GM18511 (cell line): ENCODE measurements around the gene GATAD2B.
A peak's percentile ranks its signal among the peaks of the same experiment; 100 is the strongest.

Source experiments
- ATAC-seq: cut with Tn5 transposase; IDR thresholded peaks from one replicate; pipeline ENCODE4 v1.9.1; 2021; ENCODE audit warnings: mild to moderate bottlenecking, moderate library complexity; ENCODE audit not compliant: unreplicated experiment

GATAD2B gene

DNA sequence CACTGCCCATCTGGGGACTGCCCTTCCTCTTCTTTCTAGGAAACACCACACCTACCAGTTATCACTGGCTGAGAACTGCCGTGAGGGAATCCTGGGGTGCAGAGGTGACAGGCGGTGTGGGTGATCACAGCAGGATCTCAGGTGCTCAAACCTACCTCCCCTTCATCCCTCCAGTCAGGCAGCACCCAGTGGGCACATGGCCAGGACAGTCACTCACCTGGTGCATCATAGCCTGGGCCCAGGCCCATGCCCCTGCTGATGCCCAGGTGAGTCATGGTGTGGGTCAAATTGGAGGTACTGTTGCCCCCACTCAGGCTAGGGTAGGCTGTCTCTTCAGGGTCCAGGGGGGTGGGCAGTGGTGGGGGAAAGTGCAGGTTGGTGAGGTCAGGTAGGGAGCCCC is 29.0 kb upstream of the GATAD2B start:
- no peak for ATAC-seq

GRCh38 chr1:153951183-153951582 is 28.4 kb upstream of the GATAD2B start:
- ATAC-seq: no peak

DNA sequence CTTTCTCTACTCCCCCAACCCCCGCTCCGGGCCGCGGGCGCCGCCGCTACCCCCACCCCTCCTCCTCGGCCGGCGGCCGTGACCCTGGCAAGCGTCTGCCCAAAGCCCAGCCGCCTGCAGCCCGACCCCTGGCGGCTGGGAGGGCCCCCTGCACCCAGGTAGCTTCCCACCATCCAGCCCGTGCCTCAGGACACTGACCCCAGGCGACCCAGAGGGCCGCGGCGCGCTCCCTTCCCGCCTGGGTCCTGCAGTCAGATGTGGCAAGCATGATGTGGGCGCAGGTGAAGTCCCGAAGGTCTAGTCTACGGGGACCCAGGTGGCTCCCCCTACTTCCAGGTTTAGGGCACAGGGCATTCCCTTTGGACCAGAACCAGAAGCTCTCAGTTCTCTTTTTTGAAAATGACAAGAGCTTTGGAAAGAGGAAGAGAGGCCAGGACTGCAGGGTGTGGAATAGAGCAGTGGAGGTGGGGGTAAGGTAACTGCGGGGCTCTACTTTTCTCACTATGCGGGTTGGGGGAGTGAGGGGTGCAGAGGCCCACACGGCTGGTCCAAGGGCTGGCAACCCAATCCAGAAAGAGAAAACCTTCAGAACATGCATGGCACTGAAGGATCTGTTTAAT is 24.0 kb upstream of the GATAD2B start, which contains the start of gene DENND4B:
Gene DENND4B (minus strand): TSS at position 97 of the 620 bp plus-strand sequence. CDS start 2,344 bp downstream, outside the sequence.
- peak; percentile 69 for ATAC-seq

DNA sequence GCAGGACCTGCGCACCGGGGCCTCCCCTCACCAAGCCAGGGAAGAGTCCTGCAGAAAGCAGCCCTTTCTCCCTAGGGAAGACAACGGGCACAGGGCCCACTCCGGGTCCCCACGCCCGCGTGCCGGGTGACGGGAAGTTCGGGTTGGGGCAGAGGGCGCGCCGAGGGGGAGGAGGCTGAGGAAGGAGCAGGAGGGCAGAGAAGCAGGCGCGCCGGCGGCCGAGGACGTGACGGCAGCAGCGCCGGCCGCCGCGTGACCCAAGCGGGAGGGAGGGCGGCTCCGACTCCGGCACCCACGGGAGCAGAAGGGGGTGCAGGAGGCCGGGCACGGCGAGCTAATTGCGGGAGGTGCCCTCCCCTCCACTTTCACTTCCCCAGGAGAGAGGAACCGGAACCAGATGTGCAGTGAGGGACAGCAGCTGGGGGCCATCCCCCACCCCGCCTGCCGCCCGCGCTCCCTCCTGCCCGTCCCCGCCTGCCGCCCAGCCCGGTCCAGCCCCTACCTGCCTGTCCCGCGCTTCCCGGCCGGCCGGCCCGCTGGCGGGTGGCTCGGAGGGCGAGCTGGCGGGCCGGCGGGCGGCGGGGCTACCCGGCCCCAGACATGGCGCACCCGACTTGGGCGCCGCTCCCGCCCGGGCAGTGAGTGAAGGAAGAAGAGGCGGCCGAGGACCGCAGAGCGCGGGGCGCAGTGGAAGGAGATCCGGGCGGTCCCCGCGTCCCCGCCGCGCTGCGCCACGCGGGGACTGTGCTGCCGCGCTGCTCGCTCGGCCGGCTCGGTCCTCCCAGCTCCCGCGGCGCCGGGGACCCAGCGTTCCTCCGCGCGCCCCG is 23.2 kb upstream of the GATAD2B start:
- ATAC-seq: peak; percentile 73

DNA sequence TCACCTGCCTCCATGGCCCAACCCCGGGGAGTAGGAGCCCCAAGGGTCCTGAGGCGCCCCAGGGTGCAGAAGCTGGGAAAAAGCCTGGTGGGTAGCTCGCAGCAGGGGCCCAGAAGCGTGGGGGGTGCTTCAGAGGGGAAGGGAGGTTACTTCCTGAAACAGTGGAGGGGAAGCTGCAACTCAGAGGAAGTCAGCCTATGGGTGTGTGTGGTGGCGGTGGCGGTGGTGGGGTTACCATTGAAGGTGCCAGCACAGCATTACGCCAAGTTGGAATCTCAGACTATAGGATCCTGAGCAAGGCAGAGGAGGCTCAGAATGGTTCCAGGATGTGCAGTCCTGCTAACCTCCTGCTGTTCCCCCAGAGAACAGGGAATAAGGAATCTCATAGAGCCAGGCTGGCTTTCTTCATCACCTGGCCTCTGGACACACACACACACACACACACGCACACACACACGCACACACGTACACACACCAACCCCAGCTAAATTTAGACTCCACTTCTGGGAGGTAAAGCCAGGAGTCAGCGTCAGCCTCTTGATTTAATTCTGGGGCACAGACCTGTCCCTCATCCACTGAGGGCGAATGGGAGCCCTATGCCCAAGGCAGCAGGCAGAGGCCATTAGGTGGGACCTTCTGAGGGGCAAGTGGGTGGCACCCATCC is 22.5 kb upstream of the GATAD2B start:
- ATAC-seq: peak; percentile 15

GRCh38 chr1:153944827-153945117 is 22.0 kb upstream of the GATAD2B start:
- ATAC-seq: no peak

DNA sequence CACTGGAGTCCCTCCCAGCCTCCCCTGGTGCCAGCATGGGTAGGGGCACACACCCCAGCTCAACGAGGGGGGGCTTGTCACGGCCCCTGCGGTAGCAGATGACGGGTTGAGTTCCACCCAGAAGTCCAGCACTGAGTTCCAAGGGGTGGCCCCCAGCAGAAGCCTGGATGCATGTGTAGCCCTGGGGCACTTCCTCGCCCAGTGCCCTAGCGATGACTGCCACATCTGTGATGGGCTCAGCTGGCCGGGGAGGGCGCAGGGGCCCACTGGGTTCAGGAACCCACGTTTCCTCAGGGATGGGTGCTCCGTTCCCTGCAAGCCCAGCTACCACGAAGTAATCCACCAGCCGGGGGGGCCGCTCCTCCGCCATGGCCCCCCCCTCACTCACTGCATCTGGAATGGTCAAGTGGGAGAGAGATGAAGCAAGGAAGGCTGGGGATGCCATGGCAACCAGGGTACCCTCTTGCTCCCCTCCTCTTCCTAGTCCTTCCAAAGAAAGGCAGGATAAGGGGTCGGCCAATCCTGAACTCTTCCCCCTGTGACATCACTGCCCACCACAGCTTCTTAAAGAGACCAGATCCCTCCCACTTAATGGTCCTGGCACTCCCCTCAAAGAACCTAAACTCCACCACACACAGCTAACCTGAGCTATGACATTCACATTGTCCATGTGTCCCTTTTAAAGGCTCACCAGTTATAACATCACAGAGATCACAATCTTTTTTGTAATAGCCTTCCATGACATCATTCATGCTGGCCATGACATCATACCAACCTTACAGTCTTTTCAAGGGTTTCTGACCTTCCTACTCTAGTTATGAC is 21.4 kb upstream of the GATAD2B start:
- ATAC-seq: no peak

DNA sequence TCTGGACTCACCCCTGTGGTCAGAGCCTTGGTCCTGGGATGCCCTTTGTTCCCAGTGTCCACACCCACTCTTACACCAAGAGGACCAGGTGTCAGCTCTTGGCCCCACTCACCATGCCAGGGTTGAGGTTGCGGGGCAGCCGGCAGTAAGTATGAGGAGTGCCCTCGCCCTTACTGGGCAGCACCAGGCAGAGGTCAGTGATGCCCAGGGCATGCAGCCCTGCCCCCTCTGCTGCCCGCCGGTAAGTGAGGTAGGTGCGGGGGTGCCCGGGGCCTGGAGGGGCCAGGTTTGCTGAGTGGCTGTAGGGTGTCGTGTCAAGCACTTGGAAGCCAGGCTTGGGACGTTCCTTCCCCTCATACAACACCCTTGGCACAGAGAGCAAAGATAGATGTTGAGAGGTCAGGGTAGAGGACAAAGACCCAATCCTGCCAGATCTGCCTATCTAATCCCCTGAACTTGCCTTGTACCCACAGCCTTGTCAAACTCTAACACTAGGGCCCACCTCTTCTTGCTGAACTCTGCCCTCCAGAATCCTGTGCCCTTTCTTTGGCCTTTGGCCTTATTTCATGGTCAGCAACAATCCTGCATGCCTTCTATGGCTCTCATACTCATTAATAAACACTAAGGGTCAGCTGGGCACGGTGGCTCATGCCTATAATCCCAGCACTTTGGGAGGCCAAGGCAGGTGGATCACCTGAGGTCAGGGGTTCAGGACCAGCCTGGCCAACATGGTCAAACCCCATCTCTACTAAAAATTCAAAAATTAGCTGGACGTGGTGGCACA is 20.2 kb upstream of the GATAD2B start:
- ATAC-seq: no peak

DNA sequence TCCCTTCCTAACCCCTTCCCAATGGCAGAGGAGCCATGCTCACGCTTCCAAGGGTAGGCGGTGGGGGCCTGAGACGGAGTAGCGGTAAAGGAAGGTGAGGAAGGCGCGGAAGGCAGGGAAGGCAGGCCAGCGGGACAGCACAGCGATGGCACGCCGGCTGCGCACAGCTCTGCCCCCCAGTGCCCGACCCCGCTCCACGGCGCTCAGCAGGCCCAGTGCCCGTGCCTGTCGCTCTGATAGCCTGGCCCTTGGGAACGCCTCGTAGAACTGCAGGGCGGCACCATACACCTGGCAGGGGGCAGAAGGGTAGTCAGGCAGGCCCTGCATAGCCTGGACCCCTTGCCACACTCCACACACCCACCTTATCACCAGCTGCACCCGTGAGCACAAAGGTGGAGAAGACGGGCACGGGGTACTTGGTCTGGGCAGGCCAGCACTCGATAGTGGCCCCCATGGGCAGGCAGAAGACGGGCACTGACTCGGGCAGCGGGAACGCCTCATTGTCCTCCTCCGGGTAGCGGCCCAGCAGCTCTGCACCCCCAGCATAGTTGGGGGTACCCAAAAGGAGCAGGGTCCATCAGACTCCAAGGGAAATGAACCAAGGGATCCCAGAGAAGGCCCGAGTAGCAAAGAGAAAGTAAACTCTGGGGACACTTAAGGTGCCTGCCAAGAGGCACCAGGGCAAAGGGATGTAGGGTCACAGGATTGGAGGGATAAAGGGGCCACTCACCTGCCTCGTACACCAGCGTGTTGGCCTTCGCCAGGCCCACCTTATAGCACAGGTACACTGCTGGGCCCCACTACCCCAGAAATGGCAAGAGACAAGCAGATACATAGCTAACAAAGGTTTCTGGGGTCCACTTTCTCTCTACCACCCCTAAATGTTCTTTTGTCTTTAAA is 19.3 kb upstream of the GATAD2B start:
- ATAC-seq: no peak

GRCh38 chr1:153940756-153941155 is 18.0 kb upstream of the GATAD2B start:
- ATAC-seq: no peak

DNA sequence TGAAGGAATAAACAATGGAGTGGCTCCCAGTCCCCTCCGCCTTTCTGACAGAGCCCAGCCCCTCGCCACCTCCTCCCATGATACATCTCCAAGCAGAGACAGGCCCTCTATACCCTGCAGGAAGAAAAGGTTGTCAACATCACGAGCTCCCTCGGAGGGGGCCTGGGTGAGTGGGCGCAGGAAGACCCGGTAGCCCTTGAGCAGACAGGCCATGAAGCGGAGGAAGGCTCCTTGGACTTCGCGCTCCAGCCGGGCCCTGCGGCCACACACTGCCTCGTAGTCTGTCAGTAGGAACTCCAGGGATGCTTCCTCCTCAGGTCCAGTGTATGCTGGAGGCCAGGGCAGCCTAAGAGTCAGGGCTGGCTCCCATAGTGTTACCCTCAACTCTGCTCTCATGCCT is 16.7 kb upstream of the GATAD2B start:
- ATAC-seq: no peak

DNA sequence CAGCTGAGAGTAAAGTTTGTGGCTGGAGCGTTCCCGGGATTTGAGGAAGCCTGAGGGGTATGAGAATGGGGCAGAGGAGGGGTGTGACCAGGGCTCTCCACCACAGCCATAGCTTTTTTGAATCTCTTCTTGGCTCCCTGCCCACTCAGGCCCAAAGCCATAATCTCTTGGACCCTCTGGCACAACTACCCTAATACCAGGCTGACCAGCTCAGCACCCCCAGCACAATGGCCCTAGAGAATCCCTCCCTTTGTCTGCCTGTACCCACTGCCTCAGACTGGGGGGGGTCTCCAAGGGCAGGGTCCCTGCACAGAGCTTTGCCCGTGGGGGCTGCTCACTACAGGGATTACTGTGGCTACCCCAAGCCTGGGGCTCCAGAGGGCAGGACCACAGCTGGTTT is 16.2 kb upstream of the GATAD2B start:
- no peak for ATAC-seq

DNA sequence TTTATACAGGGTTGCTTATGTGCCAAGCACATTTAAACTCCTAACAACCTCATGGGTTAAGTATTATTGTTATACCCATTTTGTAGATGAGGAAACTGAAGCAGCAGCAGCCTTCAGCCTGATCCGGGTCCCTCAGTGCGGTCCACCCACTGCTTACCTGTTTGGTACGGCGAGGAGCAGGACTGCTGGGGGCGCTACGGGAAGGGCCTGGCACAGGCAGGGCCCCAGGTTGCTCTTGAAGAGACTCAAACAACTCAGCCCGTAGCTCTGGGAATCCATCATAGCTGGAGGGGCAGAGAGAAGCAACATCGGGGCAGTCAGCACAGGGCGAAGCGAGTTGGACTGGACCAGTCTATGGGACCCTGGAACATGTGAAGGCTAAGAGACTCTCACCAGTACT is 14.6 kb upstream of the GATAD2B start:
- ATAC-seq: no peak

DNA sequence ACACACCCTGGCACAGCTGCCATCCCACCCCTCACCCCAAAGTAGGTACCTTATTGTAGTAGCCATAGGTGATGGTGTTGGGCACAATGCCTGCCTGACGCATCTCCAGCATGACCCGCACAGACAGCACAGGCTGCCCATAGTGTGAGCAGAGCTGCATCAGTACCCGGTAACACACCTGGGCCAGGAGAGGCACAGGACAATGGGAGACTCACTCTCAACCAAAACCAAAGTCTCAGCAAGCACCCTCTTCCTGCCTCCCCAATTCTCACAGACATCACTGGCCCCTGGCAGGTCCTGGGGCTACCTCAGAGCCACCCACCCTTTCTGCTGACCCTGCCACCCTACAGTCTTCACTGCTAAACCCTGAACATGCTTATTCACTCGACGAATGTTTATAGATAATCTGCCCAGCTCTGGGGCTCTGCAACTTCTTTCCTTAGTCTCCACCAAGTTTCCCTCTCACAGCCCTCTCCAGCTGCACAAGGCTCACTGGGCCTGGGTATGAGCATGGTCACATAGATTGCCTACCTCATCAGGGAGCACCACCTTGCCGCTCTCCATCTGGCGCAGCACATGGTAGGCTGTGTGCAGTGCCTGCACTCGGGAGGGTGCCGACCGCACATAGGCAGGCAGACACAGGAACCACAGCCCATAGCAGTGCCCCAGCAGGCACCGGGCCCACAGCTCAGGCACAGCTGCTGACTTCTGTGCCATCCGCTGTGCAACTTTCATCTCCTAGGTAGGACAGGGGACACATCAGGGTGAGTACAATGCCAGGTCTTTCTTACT is 13.4 kb upstream of the GATAD2B start:
- no peak for ATAC-seq

GRCh38 chr1:153934746-153935145 is 12.0 kb upstream of the GATAD2B start:
- ATAC-seq: no peak

- ATAC-seq: no peak
Measured at GRCh38 chr1:153933955-153934354, 11.2 kb upstream of the GATAD2B start.

DNA sequence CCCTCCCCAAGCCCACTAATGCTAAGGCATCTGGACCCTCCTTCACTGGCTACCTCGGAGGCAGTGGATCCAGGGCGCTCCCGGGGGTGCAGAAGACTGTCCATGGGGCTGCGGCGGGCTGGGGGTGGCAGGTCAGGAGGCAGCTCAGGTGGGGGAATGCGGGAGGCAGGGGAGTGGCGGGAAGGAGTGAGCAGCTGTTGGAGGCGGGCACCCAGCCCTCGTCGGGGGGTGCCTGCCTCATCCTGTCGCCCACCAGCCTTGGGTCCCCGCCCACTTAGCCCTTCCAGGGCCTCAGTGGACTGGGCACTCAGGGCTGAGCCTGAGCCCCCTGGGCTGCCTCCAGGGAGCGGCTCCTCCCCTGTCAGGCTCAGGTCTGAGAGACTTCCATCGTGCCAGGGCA is 10.7 kb upstream of the GATAD2B start:
- ATAC-seq: no peak
